A549 treated with GW870086 at 1 μM for 4 hours (cell line): ENCODE data around the gene YWHAQ. TPM values are rescaled to one million over a fixed set of nuclear protein-coding genes. Genes with fewer than 3 reads are reported as not detected.

Experiments
- total RNA-seq: library from RNA; stranded (reverse); fragments of 200-300 nt; extraction: Qiagen RNA extraction; gene quantifications from 5 replicates; pipeline ENCODE4 v1.2.3, GENCODE V29; 2022; ENCODE audit warnings: low read depth

The YWHAQ gene
- 749 to 855 TPM (median 799 TPM) in 5 replicates for total RNA-seq

DNA sequence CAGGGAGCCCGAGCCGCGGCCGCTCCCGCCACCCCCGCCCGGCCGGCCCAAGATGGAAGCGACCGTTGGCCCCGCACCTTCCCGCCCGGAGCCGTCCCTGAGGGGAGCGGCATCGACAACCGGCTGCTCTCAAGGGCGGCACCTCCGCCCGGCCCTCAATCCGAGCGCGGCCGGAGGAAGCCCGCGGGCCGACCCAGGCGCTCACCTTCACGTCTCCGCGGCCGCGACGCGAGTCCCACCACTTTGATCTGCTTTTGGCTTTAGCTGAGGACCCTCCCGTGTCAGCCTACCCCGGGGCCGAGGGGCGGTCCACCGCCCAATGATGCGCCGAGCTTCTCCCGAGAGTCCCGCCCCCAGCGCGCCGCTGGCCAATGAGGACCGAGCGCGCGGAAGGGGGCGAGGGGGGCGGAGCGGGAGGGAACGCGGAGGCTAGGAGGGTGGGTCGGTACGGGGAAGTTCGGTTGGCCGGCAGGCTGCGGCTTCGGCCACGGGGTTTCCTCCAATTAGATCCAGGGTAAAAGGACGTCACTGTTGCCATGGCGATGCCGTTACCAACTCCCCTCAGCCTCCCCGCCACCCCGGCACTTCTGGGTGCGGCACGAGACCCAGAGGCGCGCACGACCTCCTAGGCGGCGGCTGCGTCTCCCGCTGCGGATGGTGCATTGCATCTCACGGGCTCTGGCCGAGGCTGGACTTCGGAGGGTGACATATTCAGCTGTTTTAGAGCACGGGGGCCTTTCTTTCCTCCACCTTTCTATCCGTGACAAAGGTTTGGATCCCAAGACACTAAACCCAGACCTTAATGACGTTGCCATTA, at the start of gene YWHAQ:
Gene YWHAQ, minus strand, starts transcription at position 262 of the 817 bp plus-strand sequence. CDS start 545 bp downstream, outside the sequence.

DNA sequence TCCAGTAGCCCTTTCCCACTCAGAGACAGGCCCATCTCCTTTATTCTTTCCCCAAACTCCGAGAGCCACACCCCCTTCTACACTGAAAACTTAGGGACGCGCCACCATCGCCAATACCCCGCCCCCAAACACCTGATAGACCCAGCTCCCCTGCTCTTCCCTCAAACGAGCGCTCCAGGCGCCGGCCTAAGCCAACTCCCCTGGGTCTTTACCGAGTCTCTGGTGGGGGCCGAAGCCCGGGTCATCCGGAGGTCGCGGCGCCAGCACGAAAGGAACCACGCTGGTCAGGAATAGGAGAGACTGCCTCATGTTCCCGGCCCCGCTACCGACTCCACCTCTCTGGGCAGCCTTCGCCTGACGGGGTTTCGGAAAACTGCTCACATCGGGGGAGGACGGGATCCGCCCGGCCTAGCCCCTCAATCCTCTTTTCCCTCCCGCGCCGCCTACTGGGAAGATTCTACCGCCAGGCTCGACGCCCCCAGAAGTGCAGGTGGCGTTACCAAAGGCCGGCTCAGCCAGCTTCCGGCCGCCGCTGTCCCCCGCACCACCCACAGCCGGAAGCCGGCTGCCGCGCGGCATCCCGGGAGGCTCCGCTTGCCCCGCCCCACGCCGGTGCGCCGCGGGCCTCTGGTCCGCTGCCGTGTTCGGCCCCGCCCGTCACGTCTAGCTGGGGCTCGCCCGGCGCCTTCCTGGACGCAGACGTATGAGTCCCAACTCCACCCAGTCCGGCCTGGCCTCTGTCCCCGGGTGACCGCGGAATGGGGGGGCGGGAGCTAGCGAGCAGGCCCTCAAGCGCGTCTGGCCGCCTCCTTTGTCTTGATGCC, 75.3 kb downstream of the YWHAQ start, which contains the start of gene ADAM17:
Gene ADAM17, minus strand, starts transcription at position 534 of the 824 bp plus-strand sequence. Its CDS starts 225 bp downstream, at position 309.

Other genes starting within 250 kb of the YWHAQ start
- gene ITGB1BP1, start 207.5 kb downstream of the YWHAQ start, total RNA-seq, result 161 to 189 TPM (median 185 TPM) in 5 replicates
- gene CPSF3, start 207.3 kb downstream of the YWHAQ start, total RNA-seq, result 47.7 to 54.0 TPM (median 52.8 TPM) in 5 replicates
- gene IAH1, start 156.4 kb downstream of the YWHAQ start, total RNA-seq, result 86.7 to 114 TPM (median 103 TPM) in 5 replicates
- 21.6 to 32.9 TPM (median 30.4 TPM) in 5 replicates for gene ADAM17, start 75.2 kb downstream of the YWHAQ start, total RNA-seq
- gene TAF1B, start 212.5 kb upstream of the YWHAQ start, total RNA-seq, result 19.5 to 38.1 TPM (median 25.2 TPM) in 5 replicates